A204.1 (cell line): ENCODE measurements around the gene NOTCH3.

Experiments used
- FAIRE-seq: peaks from 2 replicates; lab custom pipeline; 2012; peaks lifted over from hg19 to GRCh38; lab: Jason Lieb, UNC

Gene NOTCH3

GRCh38 chr19:15195371-15196334 lies 5.1 kb downstream of the NOTCH3 start:
- FAIRE-seq, result no peak

- FAIRE-seq, result no peak
These were observed 5.9 kb downstream of the NOTCH3 start for GRCh38 chr19:15194938-15195337.

- no peak for FAIRE-seq
These were observed 8.8 kb downstream of the NOTCH3 start for GRCh38 chr19:15191982-15192381.

- no peak for FAIRE-seq
These were observed 9.3 kb downstream of the NOTCH3 start for GRCh38 chr19:15191514-15191913.

- FAIRE-seq, result no peak
These were observed 11.9 kb downstream of the NOTCH3 start for GRCh38 chr19:15188851-15189250.

- no peak for FAIRE-seq
These were observed 13.5 kb downstream of the NOTCH3 start for GRCh38 chr19:15187026-15188007.

- no peak for FAIRE-seq
These were observed 15.6 kb downstream of the NOTCH3 start for GRCh38 chr19:15185188-15185587.

- no peak for FAIRE-seq
These were observed 16.0 kb downstream of the NOTCH3 start for GRCh38 chr19:15184776-15185175.

- no peak for FAIRE-seq
These were observed 19.4 kb downstream of the NOTCH3 start for GRCh38 chr19:15181394-15181793.

GRCh38 chr19:15180451-15181390 lies 20.1 kb downstream of the NOTCH3 start:
- no peak for FAIRE-seq

- no peak for FAIRE-seq
These were observed 22.0 kb downstream of the NOTCH3 start for GRCh38 chr19:15178629-15179308.

- FAIRE-seq, result no peak
These were observed 23.3 kb downstream of the NOTCH3 start for GRCh38 chr19:15177269-15178116.

GRCh38 chr19:15175609-15176008 lies 25.2 kb downstream of the NOTCH3 start:
- FAIRE-seq, result no peak

- no peak for FAIRE-seq
These were observed 26.9 kb downstream of the NOTCH3 start for GRCh38 chr19:15173746-15174404.

- no peak for FAIRE-seq
These were observed 30.4 kb downstream of the NOTCH3 start for GRCh38 chr19:15170345-15170744.

- FAIRE-seq, result no peak
These were observed 31.1 kb downstream of the NOTCH3 start for GRCh38 chr19:15169541-15170285.

GRCh38 chr19:15166700-15167099 lies 34.1 kb downstream of the NOTCH3 start:
- FAIRE-seq, result no peak

GRCh38 chr19:15161028-15161984 lies 39.5 kb downstream of the NOTCH3 start:
- FAIRE-seq, result no peak
